GM12878 (cell line): Measurements from ENCODE around the gene ELF2. TPM values are rescaled to one million over a fixed set of nuclear protein-coding genes. Genes with fewer than 3 reads are reported as not detected.

Experiments
- ATAC-seq: fragments of 200-7000 bp; cut with Tn5 transposase; 3 replicates; pipeline ENCODE4 v1.9.1; 2020; ENCODE audit warnings: mild to moderate bottlenecking, moderate library complexity
- BruUV-seq: library from RNA; stranded (reverse); fragments of 400-500 nt; replicated peaks from 2 replicates; lab custom pipeline; 2021; lab: Mats Ljungman, UMichigan
- CTCF ChIA-PET: fragments of 300-600 bp; sonication (Branson Sonifier 250); formaldehyde crosslinking; extraction: SDS; loops from one replicate; lab custom pipeline; 2021; ENCODE audit warnings: inconsistent platforms; lab: Yijun Ruan, JAX
- POLR2A ChIA-PET: fragments of 350-600 bp; formaldehyde crosslinking; extraction: SDS; loops from one replicate; lab custom pipeline; 2021; ENCODE audit warnings: inconsistent platforms; lab: Charles Lee
- RAD21 ChIA-PET: fragments of 300-600 bp; sonication (Branson Sonifier 250); formaldehyde crosslinking; loops from one replicate; lab custom pipeline; 2023; ENCODE audit warnings: antibody characterized with exemption; ENCODE audit not compliant: unreplicated experiment; lab: Charles Lee
- SMC1A ChIA-PET: fragments of 300-600 bp; sonication (Branson Sonifier 250); formaldehyde crosslinking; loops from one replicate; lab custom pipeline; 2023; ENCODE audit not compliant: unreplicated experiment, uncharacterized antibody; lab: Charles Lee
- DNase-seq: peaks from one replicate; pipeline ENCODE4 v3.0.0-alpha.2; 2011; ENCODE audit warnings: low read depth, low spot score
- FAIRE-seq: peaks from 3 replicates; lab custom pipeline; 2011; peaks lifted over from hg19 to GRCh38; lab: Jason Lieb, UNC
- H2AFZ ChIP-seq: 2 replicates; pipeline ENCODE4 v1.6.0; 2011; ENCODE audit warnings: low read depth, low read length, control low read depth; ENCODE audit not compliant: control insufficient read depth
- H3K27ac ChIP-seq: 2 replicates; pipeline ENCODE4 v1.5.1; 2011; ENCODE audit warnings: control low read depth; ENCODE audit not compliant: control insufficient read depth, insufficient read depth
- H3K27me3 ChIP-seq, 2 experiments: replicated peaks in 1 of 2; 2 replicates each; pipeline versions ENCODE4 v1.6.0 to v1.6.1; 2011; ENCODE audit warnings: low read length in 1 of 2; ENCODE audit not compliant: control insufficient read depth in 2 of 2, insufficient read depth in 2 of 2
- H3K36me3 ChIP-seq, 2 experiments: 2 replicates each; pipeline ENCODE4 v1.5.1; 2011; ENCODE audit warnings: low read length in 1 of 2; ENCODE audit not compliant: control insufficient read depth in 2 of 2, insufficient read depth in 2 of 2
- H3K4me1 ChIP-seq: 2 replicates; pipeline ENCODE4 v1.6.1; 2011; ENCODE audit warnings: mild to moderate bottlenecking, low read length, moderate library complexity, mixed read lengths; ENCODE audit not compliant: control insufficient read depth, insufficient read depth
- H3K4me2 ChIP-seq: 2 replicates; pipeline ENCODE4 v1.6.0; 2011; ENCODE audit warnings: control low read depth; ENCODE audit not compliant: control insufficient read depth, insufficient read depth
- H3K4me3 ChIP-seq: fragments of 200-600 bp; sonication (generic); 2 replicates; pipeline ENCODE4 v1.5.1; 2016
- H3K79me2 ChIP-seq: 2 replicates; pipeline ENCODE4 v1.6.0; 2011; ENCODE audit warnings: low read length; ENCODE audit not compliant: control insufficient read depth, insufficient read depth
- H3K9ac ChIP-seq: 2 replicates; pipeline ENCODE4 v1.8.0; 2011; ENCODE audit warnings: low read length, control low read depth, mixed read lengths; ENCODE audit not compliant: control insufficient read depth, insufficient read depth
- H3K9me3 ChIP-seq: replicated peaks from 3 replicates; pipeline ENCODE4 v1.5.1; 2011; ENCODE audit warnings: mild to moderate bottlenecking, low read length; ENCODE audit not compliant: control insufficient read depth, insufficient read depth
- H4K20me1 ChIP-seq: 2 replicates; pipeline ENCODE4 v1.6.0; 2011; ENCODE audit not compliant: control insufficient read depth, insufficient read depth
- ATF2 ChIP-seq: IDR thresholded peaks from 2 replicates; pipeline ENCODE4 v1.6.1; 2012; ENCODE audit warnings: low read length, inconsistent platforms
- ETV6 ChIP-seq, 2 experiments: fragments of 450-650 bp in 1 of 2; IDR thresholded peaks in 1 of 2; conservative IDR thresholded peaks in 1 of 2; 2 replicates each; pipeline ENCODE4 v1.6.1; 2014; ENCODE audit warnings: antibody characterized with exemption in 1 of 2, borderline replicate concordance in 1 of 2, low read depth in 1 of 2, mild to moderate bottlenecking in 1 of 2, moderate library complexity in 1 of 2
- HCFC1 ChIP-seq: fragments of 150-350 bp; IDR thresholded peaks from 2 replicates; pipeline ENCODE4 v1.6.1; 2014; ENCODE audit warnings: low read length
- HSF1 ChIP-seq: fragments of 150-350 bp; IDR thresholded peaks from 2 replicates; pipeline ENCODE4 v1.6.1; 2014; ENCODE audit warnings: mild to moderate bottlenecking, low read depth, low read length
- MAX ChIP-seq: IDR thresholded peaks from 2 replicates; pipeline ENCODE4 v1.6.1; 2012; ENCODE audit warnings: low read depth, low read length, improper control_type of control experiment
- MEF2B ChIP-seq: fragments of 450-650 bp; IDR thresholded peaks from 2 replicates; pipeline ENCODE4 v1.6.1; 2018; ENCODE audit warnings: mild to moderate bottlenecking, moderate library complexity; ENCODE audit not compliant: partially characterized antibody, poor library complexity, severe bottlenecking
- NR2C1 ChIP-seq: fragments of 450-650 bp; IDR thresholded peaks from 2 replicates; pipeline ENCODE4 v1.6.1; 2017; ENCODE audit warnings: antibody characterized with exemption, mild to moderate bottlenecking, moderate library complexity
- POLR2A ChIP-seq: IDR thresholded peaks from 2 replicates; pipeline ENCODE4 v1.6.1; 2011; ENCODE audit warnings: low read depth, mild to moderate bottlenecking, low read length
- POLR2AphosphoS2 ChIP-seq: IDR thresholded peaks from 2 replicates; pipeline ENCODE4 v1.6.1; 2011; ENCODE audit warnings: low read depth, mild to moderate bottlenecking, low read length, improper control_type of control experiment, moderate library complexity
- SREBF1 ChIP-seq: IDR thresholded peaks from 2 replicates; pipeline ENCODE4 v1.6.1; 2012; ENCODE audit warnings: mild to moderate bottlenecking, low read length
- SUZ12 ChIP-seq: fragments of 200-600 bp; sonication (generic); IDR thresholded peaks from one replicate; pipeline ENCODE4 v1.6.1; 2018; ENCODE audit warnings: antibody characterized with exemption, mild to moderate bottlenecking; ENCODE audit not compliant: unreplicated experiment
- YBX1 ChIP-seq: fragments of 450-650 bp; IDR thresholded peaks from 2 replicates; pipeline ENCODE4 v1.6.1; 2016; ENCODE audit warnings: antibody characterized with exemption
- ZNF274 ChIP-seq: IDR thresholded peaks from one replicate; pipeline ENCODE4 v1.8.0; 2011; ENCODE audit not compliant: insufficient read length, insufficient read depth
- WGBS: methylation state at CpG from one replicate; pipeline ENCODE4 v1.1.6; 2016; ENCODE audit warnings: low lambda C conversion rate; ENCODE audit not compliant: insufficient replicate concordance, insufficient coverage; ENCODE audit errors: missing lambda C conversion rate; 5-methylcytosine and 5-hydroxymethylcytosine counted together
- in situ Hi-C: fragments of 300-500 bp; cut with MboI; formaldehyde crosslinking; loops from 9 replicates; pipeline ENCODE4 v1.14.3; 2018; ENCODE audit warnings: mixed read lengths
- intact Hi-C: fragments of 100-400 bp; cut with micrococcal nuclease; formaldehyde crosslinking; loops from one replicate; pipeline ENCODE4 v1.14.2; 2022; ENCODE audit not compliant: unreplicated experiment
- polyA plus RNA-seq, 11 experiments: library from polyadenylated mRNA; depleted of rRNA in 4 of 11; unstranded in 6 of 11; stranded (reverse) in 5 of 11; fragments of >200 nt; fragmentation: Nextera tagmentation in 4 of 11; fragmentation: Illumina TruSeq in 1 of 11; extraction: Ambion mirVana in 4 of 11; extraction: Trizol in 1 of 11; gene quantifications; 1 replicate in 1 of 11; 2 replicates in 10 of 11; pipeline versions ENCODE4 v1.2.1 to v1.2.3, GENCODE V29; 2011 to 2016; ENCODE audit warnings: inconsistent platforms in 2 of 11, missing spikeins in 2 of 11, low read depth in 1 of 11
- total RNA-seq, 4 experiments: library from RNA; depleted of rRNA in 3 of 4; stranded (reverse); fragments of >200 nt in 3 of 4; fragmentation: Illumina TruSeq in 1 of 4; extraction: Trizol in 1 of 4; gene quantifications; 2 replicates each; pipeline versions ENCODE4 v1.2.1 to v1.2.3, GENCODE V29; 2013 to 2021

ELF2 gene
- total and polyA plus RNA-seq, 10 of the 15 experiments (the other 5 are each of a cell fraction or from before 2014, with no cell fraction given): 10.5 to 30.1 (median 20.5) TPM

GRCh38 chr4:139154134-139154421, 22.9 kb downstream of the ELF2 start (continued):
- TF ChIP-seq HSF1: no peak
- TF ChIP-seq POLR2A: no peak
- TF ChIP-seq SREBF1: no peak
- no peak for TF ChIP-seq MEF2B

GRCh38 chr4:139153411-139154133, 23.4 kb downstream of the ELF2 start:
- no peak for FAIRE-seq
- no peak overlapping the region for H3K4me3 ChIP-seq

More at GRCh38 chr4:139153411-139154133, 23.4 kb downstream of the ELF2 start:
- WGBS: 94% methylated on average over 1 of the region's 1 CpG
- in situ Hi-C loops (no loop called here), intact Hi-C loops (no loop called here)
- Histone ChIP-seq H3K36me3 (no peaks in the 10 kb centered on the region), H4K20me1 (no peaks in the 10 kb centered on the region), H3K9me3 (no peaks in the 10 kb centered on the region), H3K79me2 (no peaks in the 10 kb centered on the region), H2AFZ (no peak overlapping the region), H3K4me2 (no peak overlapping the region), H3K4me1 (no peaks in the 10 kb centered on the region), H3K27me3 (no peaks in the 10 kb centered on the region), H3K9ac (no peak overlapping the region), H3K27ac (no peak overlapping the region)
- ChIA-PET RAD21 (no interaction called here), CTCF (interaction anchor here (0.6 to 1.3 kb wide), 10 partner anchors 13 to 504 kb away, joined by 3 to 6 read pairs (median 4); no protein-coding TSS in a partner anchor), POLR2A (interaction anchor here (1.0 to 1.3 kb wide), 2 partner anchors 11 to 66 kb away, joined by 3 read pairs; no protein-coding TSS in a partner anchor), SMC1A (interaction anchor here (0.9 to 2.7 kb wide), 5 partner anchors 9 to 94 kb away, joined by 3 to 7 read pairs (median 5); no protein-coding TSS in a partner anchor)
- TF ChIP-seq HCFC1: no peak
- no peak for TF ChIP-seq SUZ12
- no peak for TF ChIP-seq POLR2AphosphoS2
- no peak for TF ChIP-seq ETV6 (conservative IDR thresholded peaks at IDR 0.05 in 1 of 2, IDR thresholded peaks at IDR 0.05 in 1 of 2; ENCODE audit: borderline replicate concordance in 1 of 2, low read depth in 1 of 2)
- no peak for TF ChIP-seq NR2C1
- TF ChIP-seq ATF2: no peak
- no peak for TF ChIP-seq MAX
- no peak for TF ChIP-seq YBX1
- no peak for TF ChIP-seq MEF2B
- no peak for TF ChIP-seq ZNF274
- ATAC-seq: no peak
- no TSS peak for BruUV-seq
- no peak for DNase-seq
